K562 (cell line): ENCODE measurements around the gene SDS.

Source experiments
- ARNT ChIP-seq, 2 experiments: fragments of 450-650 bp; IDR thresholded peaks; 2 replicates each; pipeline ENCODE4 v1.6.1; 2016; ENCODE audit warnings: mild to moderate bottlenecking in 1 of 2
- CTCF ChIP-seq, 3 experiments: IDR thresholded peaks in 2 of 3; conservative IDR thresholded peaks in 1 of 3; 2 replicates each; pipeline ENCODE4 v1.5.1; 2011 to 2012; ENCODE audit warnings: low read length in 3 of 3, mild to moderate bottlenecking in 3 of 3, control low read depth in 2 of 3, improper control_type of control experiment in 1 of 3, inconsistent platforms in 1 of 3, low read depth in 1 of 3, mixed read lengths in 1 of 3, moderate library complexity in 1 of 3; ENCODE audit not compliant: insufficient read depth in 2 of 3
- DPF2 ChIP-seq: fragments of 450-650 bp; IDR thresholded peaks from 2 replicates; pipeline ENCODE4 v1.6.1; 2016
- JUN ChIP-seq, 2 experiments: sonication (generic) in 1 of 2; formaldehyde crosslinking in 1 of 2; IDR thresholded peaks; 2 replicates each; pipeline versions ENCODE4 v1.6.1 to v1.8.0; 2012 to 2022; ENCODE audit warnings: borderline replicate concordance in 2 of 2, mild to moderate bottlenecking in 2 of 2, improper control_type of control experiment in 1 of 2, low read depth in 1 of 2, low read length in 1 of 2, missing genetic modification reagents in 1 of 2
- PHF21A ChIP-seq: fragments of 450-650 bp; IDR thresholded peaks from 2 replicates; pipeline ENCODE4 v1.6.1; 2017; ENCODE audit warnings: low read depth, borderline replicate concordance
- SMARCA4 ChIP-seq: fragments of 450-650 bp; IDR thresholded peaks from 2 replicates; pipeline ENCODE4 v1.6.1; 2016
- SRF ChIP-seq, 2 experiments: fragments of 250-450, 450-650 bp in 1 of 2; sonication (Bioruptor Pico) in 1 of 2; sonication (generic) in 1 of 2; formaldehyde crosslinking; IDR thresholded peaks; 2 replicates each; pipeline versions ENCODE4 v1.5.0 to v1.5.1; 2020 to 2022; ENCODE audit warnings: mild to moderate bottlenecking in 1 of 2, missing genetic modification reagents in 1 of 2
- YBX1 ChIP-seq: fragments of 450-650 bp; IDR thresholded peaks from 2 replicates; pipeline ENCODE4 v1.7.1; 2016; ENCODE audit warnings: mild to moderate bottlenecking
- ZNF449 ChIP-seq: fragments of 250-450 bp; sonication (Bioruptor Pico); IDR thresholded peaks from 2 replicates; pipeline ENCODE4 v1.8.0; 2022; ENCODE audit warnings: moderate library complexity, mild to moderate bottlenecking, inconsistent platforms
- ZZZ3 ChIP-seq: fragments of 450-650 bp; IDR thresholded peaks from 2 replicates; pipeline ENCODE4 v1.6.1; 2016; ENCODE audit warnings: antibody characterized with exemption, mild to moderate bottlenecking, moderate library complexity

- TF ChIP-seq ZNF449 (CRISPR knock-in tag) (no peak), SRF (CRISPR knock-in tag; IDR thresholded peaks at IDR 0.05) (no peak), JUN (IDR thresholded peaks at IDR 0.05; ENCODE audit: borderline replicate concordance, low read depth, low read length) (no peak), JUN (CRISPR knock-in tag; IDR thresholded peaks at IDR 0.05; ENCODE audit: borderline replicate concordance) (no peak), DPF2 (no peak), PHF21A (no peak), CTCF (IDR thresholded peaks at IDR 0.05 in 2 of 3, conservative IDR thresholded peaks at IDR 0.05 in 1 of 3; ENCODE audit: insufficient read depth in 2 of 3, low read depth in 1 of 3, low read length in 3 of 3) (no peak), ARNT (IDR thresholded peaks at IDR 0.05) (no peak), ZZZ3 (no peak), SMARCA4 (no peak), YBX1 (no peak)
These were observed 29.7 kb downstream of the SDS start for GRCh38 chr12:113373969-113374368.
